ENCODE measurements around the gene ZNF528. TPM values are rescaled to one million over a fixed set of nuclear protein-coding genes. Genes with fewer than 3 reads are reported as not detected.

ZNF528 gene
- 90.2 TPM for total RNA-seq

GRCh38 chr19:52397310-52398080, at the start of gene ZNF528:
Gene ZNF528, plus strand, starts transcription at chr19:52397849. Its CDS starts 4,165 bp downstream, at chr19:52402014.

DNA sequence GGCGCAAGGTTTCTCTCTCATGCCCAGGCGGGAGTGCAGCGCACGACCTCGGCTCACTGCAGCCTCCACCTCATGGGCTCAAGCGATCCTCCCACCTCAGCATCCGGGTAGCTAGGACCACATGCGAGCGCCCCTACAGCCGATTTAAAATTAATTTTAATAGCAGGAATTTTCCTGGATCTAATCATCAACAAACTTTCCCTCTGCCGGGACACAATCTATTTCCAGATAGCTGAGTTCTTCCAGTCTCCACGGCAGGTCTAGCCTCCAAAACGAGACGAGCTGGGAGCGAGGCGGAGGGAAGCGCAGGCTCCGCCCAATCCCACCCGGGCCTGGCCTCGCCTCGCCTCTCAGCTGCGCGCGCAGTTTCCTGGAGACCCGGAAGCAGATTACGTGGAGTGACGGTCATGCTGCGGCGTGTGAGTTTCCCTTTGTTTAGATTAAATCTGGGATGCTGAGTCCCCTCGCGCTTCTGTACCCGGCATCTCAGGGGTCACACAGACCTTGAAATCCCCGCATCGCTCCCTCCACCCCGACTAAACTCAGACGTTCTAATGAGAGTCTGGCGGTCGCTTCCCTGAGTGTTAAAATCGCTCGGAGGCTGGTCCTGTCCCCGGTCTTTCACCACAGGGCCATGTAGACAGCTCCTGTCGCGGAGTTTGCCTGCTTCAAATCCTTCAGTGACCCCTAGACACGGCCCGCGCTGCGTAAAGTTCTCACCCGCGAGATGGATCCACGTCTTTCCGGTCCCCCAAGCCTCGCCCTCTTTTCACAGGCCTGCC, 27.9 kb upstream of the ZNF528 start, which contains the start of gene ZNF880:
Gene ZNF880 (plus strand): TSS at position 365 of the 782 bp plus-strand sequence. CDS start 43 bp downstream, at position 408.

DNA sequence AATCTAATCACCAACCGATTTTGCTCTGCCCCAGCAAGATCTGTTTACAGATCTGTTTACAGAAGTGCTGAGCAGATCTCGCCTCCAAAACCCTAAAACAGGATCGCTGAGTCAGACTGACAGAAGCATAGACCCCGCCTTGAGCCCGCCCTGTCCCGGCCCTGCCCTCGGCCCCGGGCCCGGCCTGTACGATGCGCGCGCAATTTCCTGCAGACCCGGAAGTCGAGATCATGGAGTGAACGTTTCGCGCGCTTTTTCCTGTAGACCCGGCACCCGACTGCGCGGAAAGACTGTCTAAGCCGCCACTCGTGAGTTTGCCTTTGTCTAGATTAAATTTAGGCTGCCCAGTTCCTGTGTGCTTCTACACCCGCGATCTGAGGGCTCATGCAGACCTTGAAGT, 31.3 kb downstream of the ZNF528 start, which contains the start of gene ZNF534:
Gene ZNF534 (plus strand): TSS at position 212 of the 400 bp plus-strand sequence. CDS start 2,327 bp downstream, outside the sequence.

DNA sequence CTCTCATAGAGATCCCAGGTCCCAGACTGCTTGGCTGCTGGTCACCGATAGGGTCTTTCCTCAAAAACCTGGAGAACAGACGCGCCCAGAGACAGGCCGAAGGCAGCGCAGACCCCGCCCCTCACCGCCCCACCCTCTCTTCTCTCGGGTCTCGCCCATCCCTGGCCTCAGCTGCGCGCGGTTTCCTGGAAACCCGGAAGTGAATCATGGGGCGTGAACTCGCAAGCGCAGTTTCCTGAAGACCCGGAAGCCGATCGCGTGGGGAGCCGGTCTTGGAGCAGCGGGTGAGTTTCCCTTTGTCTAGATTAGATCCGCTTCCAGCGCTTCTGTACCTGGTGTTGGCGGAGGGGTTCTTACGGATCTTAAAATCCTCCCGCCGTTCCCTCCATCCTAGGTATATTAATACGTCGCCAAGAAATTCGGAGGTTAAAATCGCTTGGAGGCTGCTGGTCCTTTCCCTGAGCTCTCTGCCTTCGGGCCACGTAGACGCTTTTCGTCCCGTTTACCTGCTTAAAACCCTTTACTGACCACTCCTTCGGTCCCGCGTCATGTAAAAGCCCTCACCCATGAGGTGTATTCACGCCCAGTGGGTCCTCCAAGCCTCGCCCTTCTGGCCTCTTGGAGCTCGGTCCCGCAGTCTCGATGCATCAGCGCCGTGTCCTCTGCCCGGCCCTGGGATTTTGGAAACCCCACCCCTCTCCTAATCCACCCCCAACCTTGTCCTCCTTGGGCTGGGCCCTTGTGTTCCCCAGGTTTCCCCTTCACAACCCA, 55.9 kb downstream of the ZNF528 start, which contains the start of gene ZNF578:
Gene ZNF578 (plus strand): TSS at position 230 of the 771 bp plus-strand sequence. CDS start 48,293 bp downstream, outside the sequence.

Other genes starting within 250 kb of the ZNF528 start
- gene ZNF836, start 226.2 kb upstream of the ZNF528 start, total RNA-seq, result 34.6 TPM
- 297 TPM for gene PPP2R1A, start 207.8 kb upstream of the ZNF528 start, total RNA-seq
- 34.3 TPM for gene ZNF766, start 128.3 kb upstream of the ZNF528 start, total RNA-seq
- 17.2 TPM for gene ZNF480, start 100.7 kb upstream of the ZNF528 start, total RNA-seq
- 17.1 TPM for gene ZNF610, start 61.6 kb upstream of the ZNF528 start, total RNA-seq
- gene ZNF880, start 27.9 kb upstream of the ZNF528 start, total RNA-seq, result 75.9 TPM
- gene ZNF534, start 31.3 kb downstream of the ZNF528 start, total RNA-seq, result 0.66 TPM
- gene ZNF578, start 55.7 kb downstream of the ZNF528 start, total RNA-seq, result 16.5 TPM
- gene ZNF808, start 129.8 kb downstream of the ZNF528 start, total RNA-seq, result 74.4 TPM
- gene ZNF701, start 172.4 kb downstream of the ZNF528 start, total RNA-seq, result 37.2 TPM
- gene ZNF83, start 240.5 kb downstream of the ZNF528 start, total RNA-seq, result 168 TPM

Data from camera-type eye (tissue), 1 donor.